ENCODE results near the gene FAM234B. TPM values are rescaled to one million over a fixed set of nuclear protein-coding genes. Genes with fewer than 3 reads are reported as not detected.

Gene FAM234B
- total and polyA plus RNA-seq, 2 experiments from 2014 or later: 9.5 to 21.1 TPM

- TF ChIP-seq ZNF462 (CRISPR knock-in tag; IDR thresholded peaks at IDR 0.05) (no peak), CTCF (conservative IDR thresholded peaks at IDR 0.05; ENCODE audit: low read depth in 2 of 2) (no peak)
These were observed 39.8 kb upstream of the FAM234B start (continued) for GRCh38 chr12:13004361-13004760.

- H3K4me3 Mint-ChIP-seq: no peak overlapping the region
- 0 out of 2 replicates have a peak, but pooled peaks cover 6% of the 10 kb centered on the region for H3F3A ChIP-seq (replicated peaks; ENCODE audit: low read depth)
- DNase-seq (ENCODE audit: low spot score) (no peak), ATAC-seq (no peak)
- no peaks in the 10 kb centered on the region for H3K9me2 ChIP-seq (ENCODE audit: insufficient read depth)
- no peak for TF ChIP-seq ZNF114 (CRISPR knock-in tag; IDR thresholded peaks at IDR 0.05)
- TF ChIP-seq REST (IDR thresholded peaks at IDR 0.05; ENCODE audit: unreplicated experiment): no peak
- no peak for TF ChIP-seq POLR2AphosphoS5 (IDR thresholded peaks at IDR 0.05; ENCODE audit: low read depth)
- TF ChIP-seq JUNB (IDR thresholded peaks at IDR 0.05; ENCODE audit: unreplicated experiment): no peak
- TF ChIP-seq ZNF331 (CRISPR knock-in tag; IDR thresholded peaks at IDR 0.05; ENCODE audit: low read depth): no peak
- TF ChIP-seq CTCF (conservative IDR thresholded peaks at IDR 0.05; ENCODE audit: low read depth in 2 of 2): no peak
- no peak for TF ChIP-seq ETS1 (IDR thresholded peaks at IDR 0.05)
- H3K27me3 ChIP-seq (ENCODE audit: insufficient read depth): peaks cover 21% of the 10 kb centered on the region
- no peaks in the 10 kb centered on the region for H3K36me3 ChIP-seq (ENCODE audit: insufficient read depth)
- peaks cover 25% of the 10 kb centered on the region for H3K27me3 Mint-ChIP-seq (ENCODE audit: insufficient read depth, low read depth, poor library complexity)
- no peak overlapping the region for H3K27ac ChIP-seq (ENCODE audit: low read depth)
- H3K4me3 ChIP-seq: no peak overlapping the region
- no peaks in the 10 kb centered on the region for H3K79me2 ChIP-seq (replicated peaks; ENCODE audit: insufficient read depth)
- H3K36me3 Mint-ChIP-seq (ENCODE audit: low read depth): peaks cover 5% of the 10 kb centered on the region; the same call in 2 of the 3 replicates
- H3K27ac Mint-ChIP-seq: peak overlapping the region; percentile 87; the same call in 1 of the 2 replicates
- no peak overlapping the region for H2AFZ ChIP-seq
- 0 out of 2 replicates have a peak overlapping the region, but pooled peaks have one; percentile 27 for H3K4me2 ChIP-seq
- H3K4me1 Mint-ChIP-seq: peaks cover 39% of the 10 kb centered on the region
- H3K4me1 ChIP-seq (ENCODE audit: insufficient read depth): peaks cover 30% of the 10 kb centered on the region
- peaks cover 8% of the 10 kb centered on the region; the same call in 1 of the 3 replicates for H3K9me3 Mint-ChIP-seq
- H4K20me1 ChIP-seq (replicated peaks; ENCODE audit: insufficient read depth): no peaks in the 10 kb centered on the region; the same call in 1 of the 2 replicates
These were observed 39.2 kb upstream of the FAM234B start for GRCh38 chr12:13004986-13005385.

Measured in GM23338 (cell line).